ENCODE results near the gene TCHHL1. TPM values are rescaled to one million over a fixed set of nuclear protein-coding genes. Genes with fewer than 3 reads are reported as not detected.

TCHHL1 gene
- total RNA-seq, 1 experiment from 2014 or later = not detected

DNA sequence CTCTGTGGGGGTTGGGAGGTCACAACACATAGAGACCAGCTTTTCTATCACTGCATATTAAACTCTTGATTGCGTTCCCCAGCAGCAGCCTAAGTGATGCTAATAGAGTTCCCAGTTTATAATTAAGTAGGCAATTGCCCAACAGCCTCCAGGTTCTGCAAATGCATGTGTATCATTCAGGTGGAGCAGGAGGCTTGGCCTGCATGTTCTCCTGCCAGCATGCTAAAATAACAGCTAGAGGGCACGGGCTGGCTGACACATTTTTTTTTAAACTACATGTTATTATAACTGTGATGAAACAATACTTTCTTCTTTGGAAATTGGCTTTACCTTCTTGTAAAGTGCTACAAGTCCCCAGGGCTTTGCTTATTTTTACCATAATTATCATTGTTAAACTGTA, 16.0 kb upstream of the TCHHL1 start:
- no peak overlapping the region for H2BK5ac ChIP-seq (ENCODE audit: insufficient read length, low read length)
- H3K4me2 ChIP-seq (ENCODE audit: insufficient read depth, insufficient read length, low read length) = no peak overlapping the region
- H3K23me2 ChIP-seq (ENCODE audit: insufficient read length, low read depth, low read length, poor library complexity, severe bottlenecking) = peaks cover 3% of the 10 kb centered on the region
- H3K4ac ChIP-seq (ENCODE audit: low read depth, low read length) = no peak overlapping the region
- no peak overlapping the region for H2BK20ac ChIP-seq (ENCODE audit: low read depth, low read length, poor library complexity, severe bottlenecking)
- no peak overlapping the region for H4K91ac ChIP-seq (ENCODE audit: insufficient read length, low read depth, low read length)
- H3K14ac ChIP-seq (ENCODE audit: insufficient read depth, low read length) = no peak overlapping the region
- DNase-seq = no peak
- no peaks in the 10 kb centered on the region for H3K79me1 ChIP-seq (ENCODE audit: insufficient read depth, low read depth, low read length, poor library complexity, severe bottlenecking)
- TF ChIP-seq, protein P1, sequence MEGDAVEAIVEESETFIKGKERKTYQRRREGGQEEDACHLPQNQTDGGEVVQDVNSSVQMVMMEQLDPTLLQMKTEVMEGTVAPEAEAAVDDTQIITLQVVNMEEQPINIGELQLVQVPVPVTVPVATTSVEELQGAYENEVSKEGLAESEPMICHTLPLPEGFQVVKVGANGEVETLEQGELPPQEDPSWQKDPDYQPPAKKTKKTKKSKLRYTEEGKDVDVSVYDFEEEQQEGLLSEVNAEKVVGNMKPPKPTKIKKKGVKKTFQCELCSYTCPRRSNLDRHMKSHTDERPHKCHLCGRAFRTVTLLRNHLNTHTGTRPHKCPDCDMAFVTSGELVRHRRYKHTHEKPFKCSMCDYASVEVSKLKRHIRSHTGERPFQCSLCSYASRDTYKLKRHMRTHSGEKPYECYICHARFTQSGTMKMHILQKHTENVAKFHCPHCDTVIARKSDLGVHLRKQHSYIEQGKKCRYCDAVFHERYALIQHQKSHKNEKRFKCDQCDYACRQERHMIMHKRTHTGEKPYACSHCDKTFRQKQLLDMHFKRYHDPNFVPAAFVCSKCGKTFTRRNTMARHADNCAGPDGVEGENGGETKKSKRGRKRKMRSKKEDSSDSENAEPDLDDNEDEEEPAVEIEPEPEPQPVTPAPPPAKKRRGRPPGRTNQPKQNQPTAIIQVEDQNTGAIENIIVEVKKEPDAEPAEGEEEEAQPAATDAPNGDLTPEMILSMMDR (conservative IDR thresholded peaks at IDR 0.05) = no peak
- H2BK120ac ChIP-seq (ENCODE audit: low read depth, low read length, poor library complexity, severe bottlenecking) = no peak overlapping the region
- no peak overlapping the region for H4K8ac ChIP-seq (replicated peaks; ENCODE audit: insufficient read length, low read depth, low read length)
- H2AFZ ChIP-seq (ENCODE audit: low read length) = no peak overlapping the region
- no peak overlapping the region for H3K18ac ChIP-seq (ENCODE audit: insufficient read length, low read depth, low read length)
- peaks cover 0 to 19% (median 3%) of the 10 kb centered on the region in 3 experiments; a peak in 5 of 7 replicates for H3K36me3 Mint-ChIP-seq (ENCODE audit: insufficient read depth in 1 of 3, low read depth in 3 of 3)
- peaks cover 10% of the 10 kb centered on the region for H3K9me3 ChIP-seq (ENCODE audit: control insufficient read depth, low read depth, low read length)
- no peak overlapping the region for H2BK15ac ChIP-seq (ENCODE audit: low read depth, low read length)
- no CpG with 5 or more reads among the region's 2 CpGs for WGBS (ENCODE audit: extremely low coverage, insufficient read length, low lambda C conversion rate)
- H3T11ph ChIP-seq (ENCODE audit: low read length) = no peak overlapping the region
- H3K9ac ChIP-seq (ENCODE audit: extremely low read depth, insufficient read length, low read length) = no peak overlapping the region
- no peaks in the 10 kb centered on the region for H4K20me1 ChIP-seq (ENCODE audit: control insufficient read depth, insufficient read depth, insufficient read length)
- H3K23ac ChIP-seq (ENCODE audit: insufficient read length, low read depth, low read length) = no peak overlapping the region
- no peak overlapping the region for H3K27ac Mint-ChIP-seq
- no peak overlapping the region for H2AK5ac ChIP-seq (ENCODE audit: insufficient read length, low read length)
- peaks cover 10% of the 10 kb centered on the region for H3K27me3 Mint-ChIP-seq (ENCODE audit: low read depth)
- no peaks in the 10 kb centered on the region for H3K79me2 ChIP-seq (ENCODE audit: insufficient read depth, low read length)
- H3K4me1 ChIP-seq (ENCODE audit: insufficient read depth, low read length) = no peaks in the 10 kb centered on the region
- H3K4me3 Mint-ChIP-seq = no peak overlapping the region
- H3K4me1 Mint-ChIP-seq = no peaks in the 10 kb centered on the region
- H2BK12ac ChIP-seq (ENCODE audit: insufficient read length, low read depth, low read length) = no peak overlapping the region
- no peak overlapping the region for H3K56ac ChIP-seq (ENCODE audit: insufficient read length, low read depth, low read length)
- no peak overlapping the region for H3K27ac ChIP-seq (ENCODE audit: insufficient read length, low read depth, low read length)
- peaks cover 27 to 57% of the 10 kb centered on the region in 2 experiments for H3K9me3 Mint-ChIP-seq
- peaks cover 32% of the 10 kb centered on the region for H3K27me3 ChIP-seq (ENCODE audit: insufficient read depth, low read length)
- H4K5ac ChIP-seq (ENCODE audit: insufficient read length, low read depth, low read length) = no peak overlapping the region
